ENCODE results near the gene PTPRD. TPM values are rescaled to one million over a fixed set of nuclear protein-coding genes. Genes with fewer than 3 reads are reported as not detected.

Gene PTPRD
- total RNA-seq, 1 experiment from 2014 or later: 32.5 TPM

DNA sequence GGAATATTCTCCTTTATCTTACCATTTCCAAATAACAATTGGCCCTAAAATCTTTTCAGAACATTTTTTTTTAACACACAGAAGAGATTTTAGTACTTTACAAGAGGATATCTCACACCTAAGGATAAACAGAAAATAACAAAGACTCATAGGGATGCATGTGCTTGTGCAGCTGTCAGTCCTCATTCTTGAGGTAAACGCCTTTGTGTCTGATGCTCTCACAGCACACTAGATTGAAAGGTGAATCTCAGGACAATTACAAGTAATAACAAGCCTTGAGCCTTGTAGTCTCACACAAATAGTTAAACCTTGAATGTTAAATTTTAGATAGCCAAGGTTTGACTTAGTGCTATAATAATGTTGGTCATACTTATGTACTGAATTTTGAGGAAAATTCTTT lies 439.2 kb downstream of the PTPRD start:
- no peaks in the 10 kb centered on the region for H3K36me3 Mint-ChIP-seq (ENCODE audit: insufficient read depth in 1 of 3, low read depth in 3 of 3)
- no CpG with 5 or more reads among the region's 1 CpG for WGBS (ENCODE audit: extremely low coverage, insufficient read length, low lambda C conversion rate)
- no peak overlapping the region for H4K8ac ChIP-seq (replicated peaks; ENCODE audit: insufficient read length, low read depth, low read length)
- H4K20me1 ChIP-seq (ENCODE audit: control insufficient read depth, insufficient read depth, insufficient read length): no peaks in the 10 kb centered on the region
- no peak overlapping the region for H3K27ac ChIP-seq (ENCODE audit: insufficient read length, low read depth, low read length)
- no peak overlapping the region for H3K23ac ChIP-seq (ENCODE audit: insufficient read length, low read depth, low read length)
- no peaks in the 10 kb centered on the region for H3K79me2 ChIP-seq (ENCODE audit: insufficient read depth, low read length)
- no peaks in the 10 kb centered on the region for H3K79me1 ChIP-seq (ENCODE audit: insufficient read depth, low read depth, low read length, poor library complexity, severe bottlenecking)
- H3K9me3 Mint-ChIP-seq: no peaks in the 10 kb centered on the region; a peak in 1 of 5 replicates
- H3K4me1 ChIP-seq (ENCODE audit: insufficient read depth, low read length): no peaks in the 10 kb centered on the region
- no peak overlapping the region for H2BK20ac ChIP-seq (ENCODE audit: low read depth, low read length, poor library complexity, severe bottlenecking)
- H2BK12ac ChIP-seq (ENCODE audit: insufficient read length, low read depth, low read length): no peak overlapping the region
- no peaks in the 10 kb centered on the region for H3K4me1 Mint-ChIP-seq
- H3K14ac ChIP-seq (ENCODE audit: insufficient read depth, low read length): no peak overlapping the region
- no peak overlapping the region for H2BK5ac ChIP-seq (ENCODE audit: insufficient read length, low read length)
- no peaks in the 10 kb centered on the region for H3K23me2 ChIP-seq (ENCODE audit: insufficient read length, low read depth, low read length, poor library complexity, severe bottlenecking)
- TF ChIP-seq, protein P1, sequence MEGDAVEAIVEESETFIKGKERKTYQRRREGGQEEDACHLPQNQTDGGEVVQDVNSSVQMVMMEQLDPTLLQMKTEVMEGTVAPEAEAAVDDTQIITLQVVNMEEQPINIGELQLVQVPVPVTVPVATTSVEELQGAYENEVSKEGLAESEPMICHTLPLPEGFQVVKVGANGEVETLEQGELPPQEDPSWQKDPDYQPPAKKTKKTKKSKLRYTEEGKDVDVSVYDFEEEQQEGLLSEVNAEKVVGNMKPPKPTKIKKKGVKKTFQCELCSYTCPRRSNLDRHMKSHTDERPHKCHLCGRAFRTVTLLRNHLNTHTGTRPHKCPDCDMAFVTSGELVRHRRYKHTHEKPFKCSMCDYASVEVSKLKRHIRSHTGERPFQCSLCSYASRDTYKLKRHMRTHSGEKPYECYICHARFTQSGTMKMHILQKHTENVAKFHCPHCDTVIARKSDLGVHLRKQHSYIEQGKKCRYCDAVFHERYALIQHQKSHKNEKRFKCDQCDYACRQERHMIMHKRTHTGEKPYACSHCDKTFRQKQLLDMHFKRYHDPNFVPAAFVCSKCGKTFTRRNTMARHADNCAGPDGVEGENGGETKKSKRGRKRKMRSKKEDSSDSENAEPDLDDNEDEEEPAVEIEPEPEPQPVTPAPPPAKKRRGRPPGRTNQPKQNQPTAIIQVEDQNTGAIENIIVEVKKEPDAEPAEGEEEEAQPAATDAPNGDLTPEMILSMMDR (conservative IDR thresholded peaks at IDR 0.05): no peak
- H3K4me3 Mint-ChIP-seq: no peak overlapping the region
- H2BK15ac ChIP-seq (ENCODE audit: low read depth, low read length): no peak overlapping the region
- no peak overlapping the region for H3K4me2 ChIP-seq (ENCODE audit: insufficient read depth, insufficient read length, low read length)
- H3K56ac ChIP-seq (ENCODE audit: insufficient read length, low read depth, low read length): no peak overlapping the region
- H3K27me3 Mint-ChIP-seq (ENCODE audit: low read depth): no peaks in the 10 kb centered on the region
- no peak overlapping the region for H3K9ac ChIP-seq (ENCODE audit: extremely low read depth, insufficient read length, low read length)
- no peak overlapping the region for H3K18ac ChIP-seq (ENCODE audit: insufficient read length, low read depth, low read length)
- H3K27ac Mint-ChIP-seq: no peak overlapping the region; a peak in 1 of 7 replicates
- H4K91ac ChIP-seq (ENCODE audit: insufficient read length, low read depth, low read length): no peak overlapping the region
- no peaks in the 10 kb centered on the region for H3K9me3 ChIP-seq (ENCODE audit: control insufficient read depth, low read depth, low read length)
- no peak for DNase-seq
- H2BK120ac ChIP-seq (ENCODE audit: low read depth, low read length, poor library complexity, severe bottlenecking): no peak overlapping the region
- H2AFZ ChIP-seq (ENCODE audit: low read length): no peak overlapping the region
- no peak overlapping the region for H4K5ac ChIP-seq (ENCODE audit: insufficient read length, low read depth, low read length)
- H3T11ph ChIP-seq (ENCODE audit: low read length): no peak overlapping the region
- H3K27me3 ChIP-seq (ENCODE audit: insufficient read depth, low read length): no peaks in the 10 kb centered on the region
- H3K4ac ChIP-seq (ENCODE audit: low read depth, low read length): no peak overlapping the region
- no peak overlapping the region for H2AK5ac ChIP-seq (ENCODE audit: insufficient read length, low read length)

All from H9 (cell line).